Muscle of back (tissue), 11 donors: ENCODE measurements around the gene CAPN9. TPM values are rescaled to one million over a fixed set of nuclear protein-coding genes. Genes with fewer than 3 reads are reported as not detected.
A peak's percentile ranks its signal among the peaks of the same experiment; 100 is the strongest.
"Not testable (repeated sequence)": the region's sequence is repeated elsewhere in the genome, so short reads cannot be mapped to it uniquely, and the experiment has no call there.

ENCODE experiments used
- DNase-seq, 3 donors: peaks; one replicate each; pipeline versions ENCODE4 v3.0.0 to v3.0.0-alpha.2; 2013
- polyA plus RNA-seq, 10 donors: library from polyadenylated mRNA; unstranded; fragments of 120-200 nt; gene quantifications; one replicate each; pipeline ENCODE4 v1.2.1, GENCODE V29; 2013; ENCODE audit not compliant: insufficient read length in 10 of 10

Gene CAPN9
- polyA plus RNA-seq, 10 donors = 0.50 to 1.3 (median 0.83) TPM

GRCh38 chr1:230709619-230710542, 37.3 kb upstream of the CAPN9 start:
- DNase-seq = no peak

- no peak for DNase-seq
These were observed 36.7 kb upstream of the CAPN9 start for GRCh38 chr1:230710543-230710904.

GRCh38 chr1:230711245-230711644, 35.9 kb upstream of the CAPN9 start:
- no peak for DNase-seq

GRCh38 chr1:230712470-230712942, 34.7 kb upstream of the CAPN9 start:
- DNase-seq = no peak

GRCh38 chr1:230713138-230713537, 34.0 kb upstream of the CAPN9 start:
- DNase-seq = no peak

GRCh38 chr1:230713547-230713914, 33.7 kb upstream of the CAPN9 start:
- no peak for DNase-seq

- DNase-seq = peak; percentile 81 to 91 (median 88)
These were observed 33.0 kb upstream of the CAPN9 start, which contains the start of gene AGT for GRCh38 chr1:230713915-230714764. Gene AGT (minus strand): TSS chr1:230714122. CDS start chr1:230710823, 3,299 bp downstream.

- DNase-seq = no peak
These were observed 31.7 kb upstream of the CAPN9 start for GRCh38 chr1:230715510-230715909.

- DNase-seq = not testable (repeated sequence)
These were observed 30.7 kb upstream of the CAPN9 start for GRCh38 chr1:230716453-230716852.

- DNase-seq = no peak
These were observed 29.9 kb upstream of the CAPN9 start for GRCh38 chr1:230717251-230717650.

GRCh38 chr1:230721849-230722522, 25.2 kb upstream of the CAPN9 start:
- not testable (repeated sequence) for DNase-seq

GRCh38 chr1:230725256-230726012, 21.8 kb upstream of the CAPN9 start:
- peak in 2 of 3 donors; percentile 21 to 39 for DNase-seq

- peak in 2 of 3 donors; percentile 47 to 75 for DNase-seq
These were observed 18.3 kb upstream of the CAPN9 start for GRCh38 chr1:230728710-230729392.

GRCh38 chr1:230730977-230731376, 16.2 kb upstream of the CAPN9 start:
- DNase-seq = peak; percentile 41 to 65 (median 52)

- no peak for DNase-seq
These were observed 11.7 kb upstream of the CAPN9 start for GRCh38 chr1:230735447-230735846.

- DNase-seq = no peak
These were observed 9.4 kb upstream of the CAPN9 start for GRCh38 chr1:230737622-230738262.

- no peak for DNase-seq
These were observed 7.5 kb upstream of the CAPN9 start for GRCh38 chr1:230739564-230740290.

GRCh38 chr1:230743899-230744298, 3.3 kb upstream of the CAPN9 start:
- no peak for DNase-seq

- no peak for DNase-seq
These were observed 2.8 kb upstream of the CAPN9 start for GRCh38 chr1:230744382-230744781.
